ENCODE measurements around the gene ICAM4.
"Not testable (repeated sequence)": the region's sequence is repeated elsewhere in the genome, so short reads cannot be mapped to it uniquely, and the experiment has no call there.

Gene ICAM4
- total RNA-seq: 0.17 to 3.8 (median 0.39) reads per million in 3 donors

- Histone ChIP-seq H3K36me3 (ENCODE audit: control insufficient read depth, insufficient read depth, low read length) (peaks cover 29% of the 10 kb centered on the region), H3K27me3 (replicated peaks; ENCODE audit: control insufficient read depth, insufficient read depth, low read length, poor library complexity, severe bottlenecking) (peaks cover 42% of the 10 kb centered on the region), H3K4me1 (ENCODE audit: control insufficient read depth, insufficient read depth, low read length, poor library complexity, severe bottlenecking) (peaks cover 57% of the 10 kb centered on the region), H3K27ac (ENCODE audit: insufficient read depth, low read length, poor library complexity, severe bottlenecking) (no peak within 1 kb of the TSS), H3K4me3 (ENCODE audit: insufficient read depth, low read depth, low read length, poor library complexity, severe bottlenecking) (peak within 1 kb of the TSS; percentile 42), H3K9me3 (ENCODE audit: control insufficient read depth, low read length) (no peaks in the 10 kb centered on the region)
- DNase-seq: no peak
These were observed at the start of gene ICAM4 for GRCh38 chr19:10286803-10287737. TSS of gene ICAM4 (plus strand) at chr19:10286955. CDS start at chr19:10287013, 58 bp downstream.

- peaks cover 14% of the 10 kb centered on the region for H3K4me1 ChIP-seq (ENCODE audit: control insufficient read depth, insufficient read depth, low read length, poor library complexity, severe bottlenecking)
- no peaks in the 10 kb centered on the region for H3K36me3 ChIP-seq (ENCODE audit: control insufficient read depth, insufficient read depth, low read length)
- H3K27ac ChIP-seq (ENCODE audit: insufficient read depth, low read length, poor library complexity, severe bottlenecking): no peak overlapping the region
- H3K4me3 ChIP-seq (ENCODE audit: insufficient read depth, low read depth, low read length, poor library complexity, severe bottlenecking): no peak overlapping the region
- H3K27me3 ChIP-seq (replicated peaks; ENCODE audit: control insufficient read depth, insufficient read depth, low read length, poor library complexity, severe bottlenecking): no peaks in the 10 kb centered on the region
- DNase-seq: no peak
- no peaks in the 10 kb centered on the region for H3K9me3 ChIP-seq (ENCODE audit: control insufficient read depth, low read length)
These were observed 49.1 kb upstream of the ICAM4 start for GRCh38 chr19:10237702-10238101.

GRCh38 chr19:10238172-10238783 lies 48.5 kb upstream of the ICAM4 start:
- DNase-seq: no peak
- Histone ChIP-seq H3K4me3 (ENCODE audit: insufficient read depth, low read depth, low read length, poor library complexity, severe bottlenecking) (no peak overlapping the region), H3K27ac (ENCODE audit: insufficient read depth, low read length, poor library complexity, severe bottlenecking) (no peak overlapping the region), H3K27me3 (replicated peaks; ENCODE audit: control insufficient read depth, insufficient read depth, low read length, poor library complexity, severe bottlenecking) (no peaks in the 10 kb centered on the region), H3K9me3 (ENCODE audit: control insufficient read depth, low read length) (no peaks in the 10 kb centered on the region), H3K36me3 (ENCODE audit: control insufficient read depth, insufficient read depth, low read length) (no peaks in the 10 kb centered on the region), H3K4me1 (ENCODE audit: control insufficient read depth, insufficient read depth, low read length, poor library complexity, severe bottlenecking) (peaks cover 14% of the 10 kb centered on the region)

GRCh38 chr19:10241826-10242449 lies 44.8 kb upstream of the ICAM4 start:
- DNase-seq; H3K4me1 ChIP-seq (ENCODE audit: control insufficient read depth, insufficient read depth, low read length, poor library complexity, severe bottlenecking); H3K9me3 ChIP-seq (ENCODE audit: control insufficient read depth, low read length); H3K27me3 ChIP-seq (replicated peaks; ENCODE audit: control insufficient read depth, insufficient read depth, low read length, poor library complexity, severe bottlenecking); H3K27ac ChIP-seq (ENCODE audit: insufficient read depth, low read length, poor library complexity, severe bottlenecking); H3K4me3 ChIP-seq (ENCODE audit: insufficient read depth, low read depth, low read length, poor library complexity, severe bottlenecking); H3K36me3 ChIP-seq (ENCODE audit: control insufficient read depth, insufficient read depth, low read length): not testable (repeated sequence)

GRCh38 chr19:10243606-10244005 lies 43.1 kb upstream of the ICAM4 start:
- Histone ChIP-seq H3K9me3 (ENCODE audit: control insufficient read depth, low read length) (no peaks in the 10 kb centered on the region), H3K4me3 (ENCODE audit: insufficient read depth, low read depth, low read length, poor library complexity, severe bottlenecking) (no peak overlapping the region), H3K27me3 (replicated peaks; ENCODE audit: control insufficient read depth, insufficient read depth, low read length, poor library complexity, severe bottlenecking) (no peaks in the 10 kb centered on the region), H3K27ac (ENCODE audit: insufficient read depth, low read length, poor library complexity, severe bottlenecking) (no peak overlapping the region), H3K4me1 (ENCODE audit: control insufficient read depth, insufficient read depth, low read length, poor library complexity, severe bottlenecking) (no peaks in the 10 kb centered on the region), H3K36me3 (ENCODE audit: control insufficient read depth, insufficient read depth, low read length) (no peaks in the 10 kb centered on the region)
- DNase-seq: no peak

- Histone ChIP-seq H3K27me3 (replicated peaks; ENCODE audit: control insufficient read depth, insufficient read depth, low read length, poor library complexity, severe bottlenecking) (no peaks in the 10 kb centered on the region), H3K27ac (ENCODE audit: insufficient read depth, low read length, poor library complexity, severe bottlenecking) (no peak overlapping the region), H3K4me1 (ENCODE audit: control insufficient read depth, insufficient read depth, low read length, poor library complexity, severe bottlenecking) (peaks cover 4% of the 10 kb centered on the region), H3K36me3 (ENCODE audit: control insufficient read depth, insufficient read depth, low read length) (no peaks in the 10 kb centered on the region), H3K9me3 (ENCODE audit: control insufficient read depth, low read length) (no peaks in the 10 kb centered on the region), H3K4me3 (ENCODE audit: insufficient read depth, low read depth, low read length, poor library complexity, severe bottlenecking) (no peak overlapping the region)
- DNase-seq: no peak
These were observed 41.4 kb upstream of the ICAM4 start for GRCh38 chr19:10245189-10245939.

GRCh38 chr19:10246511-10246910 lies 40.2 kb upstream of the ICAM4 start:
- Histone ChIP-seq H3K27ac (ENCODE audit: insufficient read depth, low read length, poor library complexity, severe bottlenecking) (no peak overlapping the region), H3K4me3 (ENCODE audit: insufficient read depth, low read depth, low read length, poor library complexity, severe bottlenecking) (no peak overlapping the region), H3K36me3 (ENCODE audit: control insufficient read depth, insufficient read depth, low read length) (no peaks in the 10 kb centered on the region), H3K9me3 (ENCODE audit: control insufficient read depth, low read length) (no peaks in the 10 kb centered on the region), H3K4me1 (ENCODE audit: control insufficient read depth, insufficient read depth, low read length, poor library complexity, severe bottlenecking) (peaks cover 4% of the 10 kb centered on the region), H3K27me3 (replicated peaks; ENCODE audit: control insufficient read depth, insufficient read depth, low read length, poor library complexity, severe bottlenecking) (no peaks in the 10 kb centered on the region)
- no peak for DNase-seq

GRCh38 chr19:10251792-10252694 lies 34.7 kb upstream of the ICAM4 start, which contains the start of gene MRPL4:
TSS of gene MRPL4 (plus strand) at chr19:10252214. CDS start at chr19:10252254, 40 bp downstream.
- Histone ChIP-seq H3K36me3 (ENCODE audit: control insufficient read depth, insufficient read depth, low read length) (peaks cover 14% of the 10 kb centered on the region), H3K27me3 (replicated peaks; ENCODE audit: control insufficient read depth, insufficient read depth, low read length, poor library complexity, severe bottlenecking) (no peaks in the 10 kb centered on the region), H3K9me3 (ENCODE audit: control insufficient read depth, low read length) (no peaks in the 10 kb centered on the region), H3K4me3 (ENCODE audit: insufficient read depth, low read depth, low read length, poor library complexity, severe bottlenecking) (peak within 1 kb of the TSS; percentile 100), H3K4me1 (ENCODE audit: control insufficient read depth, insufficient read depth, low read length, poor library complexity, severe bottlenecking) (peaks cover 13% of the 10 kb centered on the region), H3K27ac (ENCODE audit: insufficient read depth, low read length, poor library complexity, severe bottlenecking) (peak within 1 kb of the TSS; percentile 75)
- DNase-seq: peak; percentile 91 to 96 (median 94)

- no peak for DNase-seq
- Histone ChIP-seq H3K4me1 (ENCODE audit: control insufficient read depth, insufficient read depth, low read length, poor library complexity, severe bottlenecking) (peaks cover 13% of the 10 kb centered on the region), H3K27me3 (replicated peaks; ENCODE audit: control insufficient read depth, insufficient read depth, low read length, poor library complexity, severe bottlenecking) (no peaks in the 10 kb centered on the region), H3K4me3 (ENCODE audit: insufficient read depth, low read depth, low read length, poor library complexity, severe bottlenecking) (peak overlapping the region; percentile 100), H3K9me3 (ENCODE audit: control insufficient read depth, low read length) (no peaks in the 10 kb centered on the region), H3K27ac (ENCODE audit: insufficient read depth, low read length, poor library complexity, severe bottlenecking) (peak overlapping the region; percentile 75), H3K36me3 (ENCODE audit: control insufficient read depth, insufficient read depth, low read length) (peaks cover 17% of the 10 kb centered on the region)
These were observed 34.0 kb upstream of the ICAM4 start for GRCh38 chr19:10252707-10253106.
